ENCODE measurements around the gene IFIH1. TPM values are rescaled to one million over a fixed set of nuclear protein-coding genes. Genes with fewer than 3 reads are reported as not detected.

IFIH1 gene
- total RNA-seq, 1 experiment from 2014 or later: 7.8 TPM

DNA sequence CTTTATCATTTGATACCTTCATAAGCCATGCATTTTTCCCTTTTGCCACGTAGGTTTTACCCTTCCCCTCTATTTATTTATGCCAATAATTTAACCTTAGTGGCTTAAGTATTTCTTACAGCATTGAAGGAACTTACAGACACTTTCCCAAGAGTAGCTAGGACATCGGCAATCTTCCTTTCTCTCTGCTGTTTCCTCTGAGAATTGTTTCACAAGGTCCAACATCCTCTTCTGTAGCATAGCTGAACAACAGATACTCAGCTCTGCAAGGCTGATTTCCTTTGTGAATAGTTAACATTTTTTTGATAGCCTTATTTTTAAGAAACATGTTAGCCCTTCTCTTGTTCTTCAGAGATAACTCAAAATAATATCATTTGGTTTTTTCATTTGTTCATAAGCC lies 24.4 kb upstream of the IFIH1 start:
- Histone ChIP-seq H3K79me2 (ENCODE audit: low read length) (peaks cover 9% of the 10 kb centered on the region), H2AFZ (ENCODE audit: low read length) (peak overlapping the region; percentile 88; the same call in 1 of the 2 replicates), H3K9ac (ENCODE audit: low read length) (no peak overlapping the region), H3F3A (ENCODE audit: low read length, unreplicated experiment) (no peaks in the 10 kb centered on the region), H3K9me3 (ENCODE audit: low read length) (no peaks in the 10 kb centered on the region), H3K27me3 (ENCODE audit: low read length) (no peaks in the 10 kb centered on the region), H3K36me3 (ENCODE audit: low read depth, low read length) (no peaks in the 10 kb centered on the region), H3K4me1 (ENCODE audit: insufficient read depth, low read length) (peaks cover 10% of the 10 kb centered on the region), H4K20me1 (ENCODE audit: low read length) (no peaks in the 10 kb centered on the region), H3K4me3 (ENCODE audit: low read length) (no peak overlapping the region), H3K27ac (ENCODE audit: low read length) (no peak overlapping the region), H3K9me2 (replicated peaks; ENCODE audit: low read length) (no peaks in the 10 kb centered on the region), H3K4me2 (ENCODE audit: low read length) (0 out of 2 replicates have a peak overlapping the region, but pooled peaks have one; percentile 79)
- TF ChIP-seq EZH2 (IDR thresholded peaks at IDR 0.05; ENCODE audit: low read length, unreplicated experiment) (no peak), EZH2phosphoT487 (IDR thresholded peaks at IDR 0.05; ENCODE audit: borderline replicate concordance, low read length) (no peak)
- TF ChIP-seq, protein P1, sequence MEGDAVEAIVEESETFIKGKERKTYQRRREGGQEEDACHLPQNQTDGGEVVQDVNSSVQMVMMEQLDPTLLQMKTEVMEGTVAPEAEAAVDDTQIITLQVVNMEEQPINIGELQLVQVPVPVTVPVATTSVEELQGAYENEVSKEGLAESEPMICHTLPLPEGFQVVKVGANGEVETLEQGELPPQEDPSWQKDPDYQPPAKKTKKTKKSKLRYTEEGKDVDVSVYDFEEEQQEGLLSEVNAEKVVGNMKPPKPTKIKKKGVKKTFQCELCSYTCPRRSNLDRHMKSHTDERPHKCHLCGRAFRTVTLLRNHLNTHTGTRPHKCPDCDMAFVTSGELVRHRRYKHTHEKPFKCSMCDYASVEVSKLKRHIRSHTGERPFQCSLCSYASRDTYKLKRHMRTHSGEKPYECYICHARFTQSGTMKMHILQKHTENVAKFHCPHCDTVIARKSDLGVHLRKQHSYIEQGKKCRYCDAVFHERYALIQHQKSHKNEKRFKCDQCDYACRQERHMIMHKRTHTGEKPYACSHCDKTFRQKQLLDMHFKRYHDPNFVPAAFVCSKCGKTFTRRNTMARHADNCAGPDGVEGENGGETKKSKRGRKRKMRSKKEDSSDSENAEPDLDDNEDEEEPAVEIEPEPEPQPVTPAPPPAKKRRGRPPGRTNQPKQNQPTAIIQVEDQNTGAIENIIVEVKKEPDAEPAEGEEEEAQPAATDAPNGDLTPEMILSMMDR (conservative IDR thresholded peaks at IDR 0.05; ENCODE audit: low read depth, low read length): no peak
- ChIA-PET POLR2A (ENCODE audit: unreplicated experiment) (no interaction called here), CTCF (no interaction called here)
- DNase-seq: no peak
- no peak for ATAC-seq
- no TSS peak for BruUV-seq (replicated peaks)
- intact Hi-C loops (cut with micrococcal nuclease): no loop called here

DNA sequence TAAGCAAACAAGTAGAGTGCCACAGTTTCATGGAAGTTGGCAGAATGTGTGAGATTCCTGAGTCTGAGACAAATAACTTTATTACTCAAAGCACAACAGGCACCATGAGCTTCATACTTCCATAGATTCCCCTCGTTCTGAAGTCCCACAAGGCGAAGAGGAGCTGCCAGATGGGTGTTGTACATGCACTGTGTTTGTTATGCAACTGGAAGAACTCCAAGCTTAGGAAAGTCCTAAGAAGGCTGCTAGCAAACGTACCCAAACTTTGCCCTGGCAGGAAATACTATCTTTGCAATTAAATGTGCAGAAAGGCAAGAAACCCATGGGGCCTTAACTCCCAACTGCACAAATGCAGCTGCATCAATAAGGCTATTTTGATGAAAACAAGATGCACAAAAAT lies 23.8 kb upstream of the IFIH1 start:
- Histone ChIP-seq H3K79me2 (ENCODE audit: low read length) (peaks cover 9% of the 10 kb centered on the region), H4K20me1 (ENCODE audit: low read length) (no peaks in the 10 kb centered on the region), H3K4me1 (ENCODE audit: insufficient read depth, low read length) (peaks cover 10% of the 10 kb centered on the region), H3F3A (ENCODE audit: low read length, unreplicated experiment) (no peaks in the 10 kb centered on the region), H3K4me3 (ENCODE audit: low read length) (no peak overlapping the region), H3K4me2 (ENCODE audit: low read length) (no peak overlapping the region), H3K27me3 (ENCODE audit: low read length) (no peaks in the 10 kb centered on the region), H3K27ac (ENCODE audit: low read length) (no peak overlapping the region), H3K36me3 (ENCODE audit: low read depth, low read length) (no peaks in the 10 kb centered on the region), H3K9ac (ENCODE audit: low read length) (no peak overlapping the region), H3K9me3 (ENCODE audit: low read length) (no peaks in the 10 kb centered on the region), H3K9me2 (replicated peaks; ENCODE audit: low read length) (no peaks in the 10 kb centered on the region), H2AFZ (ENCODE audit: low read length) (no peak overlapping the region)
- ATAC-seq: no peak
- ChIA-PET POLR2A (ENCODE audit: unreplicated experiment) (no interaction called here), CTCF (no interaction called here)
- DNase-seq: no peak
- TF ChIP-seq EZH2 (IDR thresholded peaks at IDR 0.05; ENCODE audit: low read length, unreplicated experiment) (no peak), EZH2phosphoT487 (IDR thresholded peaks at IDR 0.05; ENCODE audit: borderline replicate concordance, low read length) (no peak)
- TF ChIP-seq, protein P1 (conservative IDR thresholded peaks at IDR 0.05; ENCODE audit: low read depth, low read length): no peak
- intact Hi-C loops (cut with micrococcal nuclease): no loop called here
- BruUV-seq (replicated peaks): no TSS peak

DNA sequence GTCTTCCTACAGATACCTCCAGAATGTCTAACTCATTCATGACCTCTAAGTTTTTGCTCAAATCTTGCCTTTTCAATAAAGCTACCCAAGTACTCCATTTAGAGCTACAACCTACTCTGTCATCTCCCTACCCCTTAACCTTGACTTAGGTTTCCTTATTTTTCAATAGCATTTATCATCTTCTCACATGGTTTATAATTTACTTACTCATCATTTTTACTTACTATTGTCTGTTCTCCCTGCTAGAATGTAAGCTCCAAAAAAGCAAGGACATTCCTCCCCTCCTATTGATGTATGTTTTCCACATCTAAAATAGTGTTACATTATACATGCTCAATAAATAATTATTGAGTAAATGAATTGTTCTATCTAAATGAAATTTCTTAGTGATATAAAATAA lies 22.3 kb upstream of the IFIH1 start:
- no peaks in the 10 kb centered on the region for H3K27me3 ChIP-seq (ENCODE audit: low read length)
- H3K27ac ChIP-seq (ENCODE audit: low read length): no peak overlapping the region
- ChIA-PET POLR2A (ENCODE audit: unreplicated experiment) (no interaction called here), CTCF (no interaction called here)
- intact Hi-C loops (cut with micrococcal nuclease): no loop called here
- H3K4me1 ChIP-seq (ENCODE audit: insufficient read depth, low read length): peaks cover 10% of the 10 kb centered on the region
- H3K36me3 ChIP-seq (ENCODE audit: low read depth, low read length): no peaks in the 10 kb centered on the region
- no peaks in the 10 kb centered on the region for H3F3A ChIP-seq (ENCODE audit: low read length, unreplicated experiment)
- no peak for TF ChIP-seq EZH2phosphoT487 (IDR thresholded peaks at IDR 0.05; ENCODE audit: borderline replicate concordance, low read length)
- no peak for TF ChIP-seq EZH2 (IDR thresholded peaks at IDR 0.05; ENCODE audit: low read length, unreplicated experiment)
- peaks cover 9% of the 10 kb centered on the region for H3K79me2 ChIP-seq (ENCODE audit: low read length)
- DNase-seq (no peak), ATAC-seq (no peak)
- no peaks in the 10 kb centered on the region for H4K20me1 ChIP-seq (ENCODE audit: low read length)
- H3K9me3 ChIP-seq (ENCODE audit: low read length): no peaks in the 10 kb centered on the region
- no peaks in the 10 kb centered on the region for H3K9me2 ChIP-seq (replicated peaks; ENCODE audit: low read length)
- H2AFZ ChIP-seq (ENCODE audit: low read length): no peak overlapping the region
- no peak overlapping the region for H3K4me3 ChIP-seq (ENCODE audit: low read length)
- no peak overlapping the region for H3K9ac ChIP-seq (ENCODE audit: low read length)
- H3K4me2 ChIP-seq (ENCODE audit: low read length): no peak overlapping the region
- BruUV-seq (replicated peaks): no TSS peak
